Measurements from ENCODE around the gene PDK2.
"Not testable (repeated sequence)": the region's sequence is repeated elsewhere in the genome, so short reads cannot be mapped to it uniquely, and the experiment has no call there.

PDK2 gene

DNA sequence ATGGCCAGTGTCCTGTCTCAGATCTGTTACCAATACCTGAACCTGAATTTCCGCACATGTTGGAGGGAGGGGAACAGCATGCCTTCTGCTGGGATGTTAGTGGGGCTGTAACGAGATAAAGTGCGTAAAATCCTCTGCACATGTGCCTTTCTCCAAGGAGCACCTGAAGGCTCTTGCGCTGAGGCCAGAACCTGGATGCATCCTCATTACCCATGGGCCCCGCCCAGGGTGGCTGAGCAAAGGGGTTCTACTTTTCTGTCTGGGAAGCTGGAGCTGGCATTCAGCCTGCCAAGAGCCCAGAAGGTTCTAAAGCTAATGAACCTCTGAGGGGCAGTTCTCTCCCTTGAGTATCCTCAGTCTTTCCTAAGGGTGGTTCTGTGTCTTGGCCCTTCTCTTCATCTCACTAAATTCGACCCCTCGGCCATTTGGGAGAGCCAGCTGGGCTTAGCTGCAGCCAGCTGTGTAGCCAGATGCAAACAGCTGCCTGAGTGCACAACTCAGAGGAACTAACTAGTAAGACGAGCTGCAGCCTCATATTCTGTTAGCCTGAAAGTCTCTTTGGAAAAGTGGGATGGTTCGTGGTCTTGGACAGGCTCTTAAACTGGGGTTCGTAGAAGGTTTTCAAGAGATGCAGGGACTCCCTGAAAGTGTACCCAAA lies 36.7 kb upstream of the PDK2 start:
- no peak for DNase-seq (ENCODE audit: low read depth in 3 of 3)

GRCh38 chr17:50059256-50059655 lies 35.9 kb upstream of the PDK2 start:
- DNase-seq (ENCODE audit: low read depth in 3 of 3) = no peak

- DNase-seq (ENCODE audit: low read depth in 3 of 3) = no peak
These were observed 35.3 kb upstream of the PDK2 start for GRCh38 chr17:50059759-50060273.

- DNase-seq (ENCODE audit: low read depth in 3 of 3) = no peak
These were observed 34.0 kb upstream of the PDK2 start for GRCh38 chr17:50060951-50061712.

- not testable (repeated sequence) for DNase-seq (ENCODE audit: low read depth in 3 of 3)
These were observed 33.5 kb upstream of the PDK2 start for GRCh38 chr17:50061713-50062045.

DNA sequence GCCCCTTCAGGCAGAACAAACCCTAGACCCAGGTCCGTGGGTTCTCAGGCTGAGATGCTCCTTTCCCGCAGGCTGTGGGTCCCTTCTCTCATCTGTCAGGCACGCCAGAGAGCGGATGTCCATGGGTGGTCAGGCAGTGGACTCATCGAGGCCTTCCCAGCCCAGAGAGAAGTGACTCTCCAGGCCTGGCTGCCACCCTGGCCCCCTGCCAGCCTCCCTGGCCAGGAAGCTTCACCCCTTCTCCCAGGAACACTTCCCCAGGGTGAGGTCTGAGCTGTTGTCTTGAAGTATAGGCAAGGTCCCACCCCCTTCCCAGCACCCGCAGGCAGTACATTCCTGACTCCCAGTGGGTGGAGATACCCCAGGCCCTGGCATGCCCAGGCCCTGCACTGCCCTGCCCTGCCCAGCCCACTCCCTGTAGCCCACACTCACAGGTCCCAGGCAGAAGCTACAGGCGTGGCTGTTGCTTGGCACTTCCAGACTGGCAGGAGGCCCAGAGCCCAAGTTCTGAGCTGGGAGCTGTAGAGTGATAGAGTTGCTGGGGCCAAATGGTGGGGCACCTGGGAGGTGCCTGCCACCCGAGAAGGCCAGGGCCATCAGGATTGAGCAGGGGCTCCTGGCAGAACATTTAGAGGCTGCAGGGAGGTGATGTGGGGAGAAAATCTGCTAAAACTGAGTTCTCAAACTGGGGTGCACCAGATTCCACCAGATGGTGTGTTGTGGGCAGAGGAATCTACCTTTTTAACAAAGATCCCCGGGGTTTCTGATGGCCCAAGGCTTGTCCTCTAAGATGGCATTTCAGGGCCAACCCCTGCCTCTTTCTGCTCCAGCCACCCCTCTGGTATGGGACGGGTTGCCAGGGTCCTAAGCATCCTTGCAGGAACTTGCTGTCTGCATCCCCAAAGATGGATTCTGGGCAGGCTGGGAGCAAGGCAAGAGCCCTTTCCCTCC lies 32.6 kb upstream of the PDK2 start:
- no peak for DNase-seq (ENCODE audit: low read depth in 3 of 3)

DNA sequence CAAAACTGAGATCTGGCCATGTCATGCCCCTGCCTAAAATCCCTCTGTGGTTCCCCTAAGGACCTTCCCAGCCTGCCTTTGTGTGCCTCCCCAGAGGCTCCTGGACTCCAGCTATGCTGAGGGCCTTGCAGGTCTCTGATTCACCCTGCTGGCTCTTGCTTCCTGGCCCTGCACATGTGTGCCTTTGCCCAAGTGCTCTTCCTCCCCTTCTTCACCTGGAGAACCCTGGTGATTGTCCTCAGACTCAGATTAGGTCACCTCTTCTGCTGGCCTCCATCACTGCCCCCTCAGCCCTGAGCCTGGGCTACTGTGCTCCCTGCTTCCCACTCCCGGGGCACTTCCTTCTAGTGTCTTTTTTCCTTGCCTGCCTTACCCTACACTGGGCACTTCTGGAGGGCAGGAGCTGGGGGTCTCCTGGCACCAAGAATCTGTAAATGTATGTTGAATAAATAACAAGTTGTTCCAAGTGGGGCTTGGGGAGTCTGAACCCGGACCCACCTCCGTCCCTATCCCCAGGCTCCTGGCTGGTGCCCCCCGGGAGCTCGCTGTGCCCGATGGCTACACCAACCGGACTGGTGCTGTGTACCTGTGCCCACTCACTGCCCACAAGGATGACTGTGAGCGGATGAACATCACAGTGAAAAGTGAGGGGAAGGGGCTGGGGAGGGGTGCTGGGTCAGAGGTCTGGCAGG lies 31.4 kb upstream of the PDK2 start:
- DNase-seq (ENCODE audit: low read depth in 3 of 3) = no peak

- no peak for DNase-seq (ENCODE audit: low read depth in 3 of 3)
These were observed 30.7 kb upstream of the PDK2 start for GRCh38 chr17:50064253-50065001.

- no peak for DNase-seq (ENCODE audit: low read depth in 3 of 3)
These were observed 30.1 kb upstream of the PDK2 start for GRCh38 chr17:50065056-50065455.

DNA sequence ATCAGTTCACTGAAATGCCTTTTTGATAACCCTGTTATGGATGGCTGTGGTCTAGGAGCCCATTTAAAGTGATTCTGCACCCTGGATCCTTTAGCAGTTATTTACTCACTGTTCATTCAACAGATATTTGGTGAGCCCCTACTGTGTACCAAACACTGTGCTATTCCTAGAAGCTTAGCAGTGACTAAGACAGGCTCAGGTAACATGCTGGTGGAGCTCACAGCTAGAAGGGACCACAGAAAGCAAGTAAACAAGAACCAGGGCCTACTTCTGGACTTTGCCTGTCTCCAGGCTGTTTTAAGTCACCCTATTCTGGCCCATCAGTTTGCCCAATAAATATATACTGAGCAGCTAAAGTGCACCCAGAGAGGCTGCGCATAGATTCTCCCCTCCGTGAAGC lies 28.2 kb upstream of the PDK2 start:
- no peak for DNase-seq (ENCODE audit: low read depth in 3 of 3)

GRCh38 chr17:50067996-50068395 lies 27.2 kb upstream of the PDK2 start:
- DNase-seq (ENCODE audit: low read depth in 3 of 3) = no peak

DNA sequence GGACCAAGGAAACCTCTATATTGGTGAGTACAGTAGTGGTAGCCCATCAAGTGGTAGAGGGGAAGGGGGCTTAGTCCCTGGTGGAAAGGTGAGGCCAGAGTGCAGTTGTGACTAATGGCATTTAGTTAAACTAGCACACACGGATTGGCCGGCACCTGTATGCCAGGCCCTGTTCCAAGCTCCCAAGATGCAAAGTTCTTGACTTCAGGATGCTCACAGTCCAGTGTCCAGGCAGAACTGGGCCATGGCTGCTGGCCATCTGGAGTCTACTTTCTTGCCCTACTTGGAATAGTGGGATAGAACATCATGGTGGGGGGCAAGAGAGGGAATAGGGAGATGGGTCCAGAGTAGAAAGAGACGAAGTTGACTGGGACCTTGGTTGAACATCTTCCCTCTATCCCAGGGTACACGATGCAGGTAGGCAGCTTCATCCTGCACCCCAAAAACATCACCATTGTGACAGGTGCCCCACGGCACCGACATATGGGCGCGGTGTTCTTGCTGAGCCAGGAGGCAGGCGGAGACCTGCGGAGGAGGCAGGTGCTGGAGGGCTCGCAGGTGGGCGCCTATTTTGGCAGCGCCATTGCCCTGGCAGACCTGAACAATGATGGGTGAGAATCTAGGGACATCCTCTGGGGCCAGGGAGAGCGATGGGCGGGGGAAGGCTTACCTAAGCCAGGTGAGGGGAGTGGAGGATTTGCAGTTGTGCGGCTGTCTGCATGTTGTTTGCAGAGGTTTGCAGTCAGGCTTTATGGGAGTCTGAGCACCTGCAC lies 24.1 kb upstream of the PDK2 start:
- no peak for DNase-seq (ENCODE audit: low read depth in 3 of 3)

DNA sequence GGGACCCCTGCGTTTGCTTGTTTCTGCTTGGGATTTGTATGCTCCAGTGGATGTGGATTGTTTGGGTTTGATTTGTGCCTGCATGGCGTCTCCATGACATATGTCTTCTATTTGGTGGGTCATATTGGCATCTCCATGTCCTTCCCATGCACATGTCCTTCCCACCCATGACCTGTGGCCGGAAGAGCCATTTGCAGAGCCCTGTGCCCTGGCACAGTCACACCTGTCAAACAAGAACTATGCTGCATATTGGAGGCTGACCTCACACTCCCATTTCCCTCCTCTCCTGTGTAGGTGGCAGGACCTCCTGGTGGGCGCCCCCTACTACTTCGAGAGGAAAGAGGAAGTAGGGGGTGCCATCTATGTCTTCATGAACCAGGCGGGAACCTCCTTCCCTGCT lies 23.5 kb upstream of the PDK2 start:
- DNase-seq (ENCODE audit: low read depth in 3 of 3) = no peak

- no peak for DNase-seq (ENCODE audit: low read depth in 3 of 3)
These were observed 23.0 kb upstream of the PDK2 start for GRCh38 chr17:50072130-50072529.

DNA sequence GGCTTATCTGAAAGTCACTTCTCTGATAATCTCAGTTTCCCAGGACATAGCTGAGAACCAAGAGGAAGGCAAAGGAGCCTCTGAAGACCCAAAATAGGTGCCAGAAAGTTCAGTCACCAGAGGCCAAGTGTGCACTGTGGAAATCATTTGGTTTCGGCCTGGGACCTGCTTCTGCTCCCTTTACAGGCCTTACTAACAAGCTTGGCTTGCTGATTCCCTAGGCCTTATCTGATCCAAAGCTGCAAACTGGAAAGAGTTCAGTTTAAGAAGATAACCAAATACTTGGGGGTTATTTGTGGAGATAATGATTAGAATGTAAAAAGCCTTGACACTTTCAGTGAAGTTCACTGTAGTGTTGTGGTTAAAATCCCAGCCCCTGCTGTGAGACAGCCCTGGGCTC lies 22.2 kb upstream of the PDK2 start:
- DNase-seq (ENCODE audit: low read depth in 3 of 3) = no peak

DNA sequence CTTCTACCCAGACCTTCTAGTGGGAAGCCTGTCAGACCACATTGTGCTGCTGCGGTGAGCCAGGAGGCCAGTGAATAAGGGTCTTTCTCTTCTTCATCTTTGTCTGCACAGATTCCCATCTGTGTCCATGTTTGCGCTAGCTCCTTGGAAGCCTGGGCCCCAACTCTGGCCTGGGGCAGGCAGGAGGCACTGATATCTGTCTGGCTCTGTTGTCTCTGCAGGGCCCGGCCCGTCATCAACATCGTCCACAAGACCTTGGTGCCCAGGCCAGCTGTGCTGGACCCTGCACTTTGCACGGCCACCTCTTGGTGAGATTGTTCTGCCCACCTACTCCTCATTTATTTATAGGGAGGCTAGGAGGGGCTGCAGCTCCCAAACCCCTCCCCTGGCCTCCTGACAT lies 20.9 kb upstream of the PDK2 start:
- DNase-seq (ENCODE audit: low read depth in 3 of 3) = no peak

DNA sequence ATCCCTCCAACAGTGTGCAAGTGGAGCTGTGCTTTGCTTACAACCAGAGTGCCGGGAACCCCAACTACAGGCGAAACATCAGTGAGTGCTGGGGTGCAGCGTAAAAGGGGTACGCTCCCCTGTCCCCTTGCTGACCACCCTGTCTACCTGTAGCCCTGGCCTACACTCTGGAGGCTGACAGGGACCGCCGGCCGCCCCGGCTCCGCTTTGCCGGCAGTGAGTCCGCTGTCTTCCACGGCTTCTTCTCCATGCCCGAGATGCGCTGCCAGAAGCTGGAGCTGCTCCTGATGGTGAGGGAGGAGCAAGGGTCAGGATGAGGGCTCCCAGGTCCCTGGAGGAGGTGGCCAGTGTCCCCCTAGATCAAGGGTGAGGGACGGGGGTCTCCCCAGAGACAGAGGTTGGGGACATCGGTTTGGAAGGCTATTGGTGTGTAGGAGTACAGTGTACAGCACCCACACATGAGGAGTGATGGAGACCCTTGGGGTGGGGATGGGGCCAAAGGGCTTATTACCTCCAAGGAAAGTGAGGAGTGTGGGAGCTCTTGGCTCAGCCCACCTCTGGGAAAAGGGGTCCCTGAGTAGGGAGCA lies 19.6 kb upstream of the PDK2 start:
- no peak for DNase-seq (ENCODE audit: low read depth in 3 of 3)

DNA sequence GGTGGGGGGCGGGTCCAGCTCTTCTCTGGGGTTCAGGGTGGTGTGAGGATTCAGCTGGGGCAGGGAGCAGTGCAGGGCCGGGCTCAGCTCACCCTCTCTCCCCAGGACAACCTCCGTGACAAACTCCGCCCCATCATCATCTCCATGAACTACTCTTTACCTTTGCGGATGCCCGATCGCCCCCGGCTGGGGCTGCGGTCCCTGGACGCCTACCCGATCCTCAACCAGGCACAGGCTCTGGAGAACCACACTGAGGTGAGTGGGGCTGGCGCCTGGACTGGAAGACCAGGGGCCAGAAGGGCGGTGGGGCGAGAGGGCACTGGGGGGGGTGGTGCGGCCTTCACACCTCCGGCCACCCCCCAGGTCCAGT lies 18.9 kb upstream of the PDK2 start:
- no peak for DNase-seq (ENCODE audit: low read depth in 3 of 3)

DNA sequence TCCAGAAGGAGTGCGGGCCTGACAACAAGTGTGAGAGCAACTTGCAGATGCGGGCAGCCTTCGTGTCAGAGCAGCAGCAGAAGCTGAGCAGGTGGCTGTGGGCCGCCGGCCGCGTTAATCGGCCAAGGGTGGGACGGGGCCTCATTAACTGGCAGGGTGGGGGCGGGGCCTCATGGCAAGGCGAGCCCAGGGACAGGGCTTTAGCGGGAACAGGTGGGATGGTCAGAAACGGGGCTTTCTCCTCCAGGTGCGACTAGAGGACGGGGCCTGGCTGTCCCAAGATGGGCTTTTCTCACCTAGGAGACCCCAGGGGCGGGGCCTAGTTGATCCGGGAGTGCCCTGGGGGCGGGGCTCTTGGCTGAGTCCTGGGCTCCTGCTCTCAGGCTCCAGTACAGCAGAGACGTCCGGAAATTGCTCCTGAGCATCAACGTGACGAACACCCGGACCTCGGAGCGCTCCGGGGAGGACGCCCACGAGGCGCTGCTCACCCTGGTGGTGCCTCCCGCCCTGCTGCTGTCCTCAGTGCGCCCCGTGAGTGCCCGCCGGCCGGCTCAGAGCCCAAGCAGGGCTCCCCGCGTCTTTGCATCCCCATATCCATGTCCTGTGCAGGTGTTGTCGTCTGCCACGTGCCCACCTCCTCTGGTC lies 18.4 kb upstream of the PDK2 start:
- no peak for DNase-seq (ENCODE audit: low read depth in 3 of 3)
